GM18505 (cell line): ENCODE results near the gene EGF.

Experiments
- ATAC-seq: cut with Tn5 transposase; IDR thresholded peaks from one replicate; pipeline ENCODE4 v1.9.1; 2021; ENCODE audit not compliant: unreplicated experiment
- POLR2A ChIP-seq: IDR thresholded peaks from 4 replicates; pipeline ENCODE4 v1.6.1; 2011; ENCODE audit warnings: borderline replicate concordance; ENCODE audit not compliant: insufficient read depth, insufficient read length; ENCODE audit errors: extremely low read depth

The EGF gene

DNA sequence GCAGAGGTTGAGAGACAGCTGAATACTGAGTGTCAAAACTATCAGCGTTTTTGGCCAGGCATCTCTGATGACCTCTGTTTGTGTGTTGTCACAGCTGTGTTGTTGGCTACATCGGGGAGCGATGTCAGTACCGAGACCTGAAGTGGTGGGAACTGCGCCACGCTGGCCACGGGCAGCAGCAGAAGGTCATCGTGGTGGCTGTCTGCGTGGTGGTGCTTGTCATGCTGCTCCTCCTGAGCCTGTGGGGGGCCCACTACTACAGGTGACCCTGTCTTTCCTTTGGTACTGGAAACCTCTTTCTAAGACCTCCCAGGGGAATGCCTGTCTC, 86.9 kb downstream of the EGF start:
- TF ChIP-seq POLR2A: no peak
- ATAC-seq: no peak

DNA sequence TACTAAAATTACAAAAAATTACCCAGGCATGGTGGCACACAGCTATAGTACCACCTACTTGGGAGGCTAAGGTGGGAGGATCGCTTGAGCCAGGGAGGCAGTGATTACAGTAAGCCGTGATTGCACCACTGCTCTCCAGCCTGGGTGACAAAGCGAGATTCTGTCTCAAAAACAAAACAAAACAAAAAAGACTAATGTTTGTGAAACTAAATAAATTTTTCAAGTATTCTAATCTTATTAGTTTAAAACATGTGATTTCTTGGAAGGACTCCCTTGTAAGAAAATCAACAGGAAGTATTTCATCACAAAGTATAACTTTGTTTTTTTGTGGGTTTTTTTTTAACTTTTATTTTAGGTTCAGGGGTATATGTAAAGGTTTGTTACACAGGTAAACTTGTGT, 89.6 kb downstream of the EGF start:
- no peak for TF ChIP-seq POLR2A
- no peak for ATAC-seq

DNA sequence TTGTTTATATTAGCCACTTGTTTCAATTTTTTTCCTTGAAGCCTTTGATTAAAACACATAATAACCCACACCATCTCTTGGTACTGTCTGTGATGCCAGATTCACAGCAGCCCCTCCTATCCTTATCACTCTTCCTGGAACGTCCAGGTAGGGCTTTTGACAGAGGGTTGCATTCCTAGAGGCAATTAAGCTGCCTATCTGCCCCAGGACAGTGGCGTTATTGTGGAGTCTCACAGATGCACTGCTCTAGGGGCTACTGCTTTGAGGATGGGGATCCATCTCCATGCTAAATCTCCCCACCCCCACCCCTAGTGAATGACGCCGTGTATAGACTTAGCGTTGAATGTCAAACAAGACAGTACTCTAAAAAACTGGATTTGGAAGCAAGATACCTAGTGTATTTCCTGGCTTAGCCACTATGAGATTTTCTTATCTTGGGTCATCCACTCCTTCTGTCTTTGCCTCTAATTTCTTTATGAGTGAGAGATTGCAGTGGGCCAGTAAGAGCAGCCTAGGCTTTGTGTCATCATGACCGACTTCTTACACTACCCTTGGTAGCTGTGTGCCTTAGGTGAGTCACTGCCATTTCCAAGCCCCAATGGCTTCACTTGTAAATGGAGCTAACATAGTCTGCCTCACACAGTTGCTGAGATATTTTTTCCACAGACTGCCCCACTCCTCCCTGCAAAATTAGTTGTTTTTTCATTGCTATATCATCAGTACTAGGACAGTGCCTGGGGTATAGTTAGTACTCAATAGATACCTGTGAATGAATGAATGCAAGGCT, 90.9 kb downstream of the EGF start:
- no peak for ATAC-seq
- TF ChIP-seq POLR2A: no peak

- no peak for TF ChIP-seq POLR2A
- no peak for ATAC-seq
These were observed 91.9 kb downstream of the EGF start for GRCh38 chr4:110004556-110004955.

DNA sequence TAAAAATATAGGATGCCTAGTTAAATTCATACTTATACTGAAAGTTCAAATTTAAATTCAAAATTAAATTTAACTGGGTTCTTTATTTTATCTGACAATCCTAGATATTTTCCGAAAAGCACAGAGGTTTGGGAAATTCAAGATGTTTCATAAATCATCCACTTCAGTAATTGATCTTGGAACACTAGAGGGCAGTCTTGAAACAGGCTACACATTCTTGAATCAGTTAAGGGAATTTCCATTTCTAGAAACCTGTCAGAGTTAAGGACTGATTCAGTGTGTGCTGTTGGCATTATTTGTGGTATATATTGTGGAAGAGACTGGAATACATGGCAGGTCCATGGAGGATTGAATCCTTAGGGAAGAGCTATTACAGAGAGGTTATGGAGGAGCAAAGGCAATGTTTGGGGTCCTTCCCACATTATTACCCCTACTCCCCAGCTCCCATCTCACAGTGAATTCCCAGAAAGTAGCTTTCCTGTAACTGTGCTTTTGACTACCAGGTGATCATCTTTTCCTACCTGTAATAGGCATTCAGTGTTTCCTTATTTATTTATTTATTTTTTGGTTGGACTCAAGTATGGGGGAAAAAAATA, 92.9 kb downstream of the EGF start:
- no peak for TF ChIP-seq POLR2A
- no peak for ATAC-seq

GRCh38 chr4:110007217-110007616, 94.5 kb downstream of the EGF start:
- TF ChIP-seq POLR2A: no peak
- ATAC-seq: no peak

DNA sequence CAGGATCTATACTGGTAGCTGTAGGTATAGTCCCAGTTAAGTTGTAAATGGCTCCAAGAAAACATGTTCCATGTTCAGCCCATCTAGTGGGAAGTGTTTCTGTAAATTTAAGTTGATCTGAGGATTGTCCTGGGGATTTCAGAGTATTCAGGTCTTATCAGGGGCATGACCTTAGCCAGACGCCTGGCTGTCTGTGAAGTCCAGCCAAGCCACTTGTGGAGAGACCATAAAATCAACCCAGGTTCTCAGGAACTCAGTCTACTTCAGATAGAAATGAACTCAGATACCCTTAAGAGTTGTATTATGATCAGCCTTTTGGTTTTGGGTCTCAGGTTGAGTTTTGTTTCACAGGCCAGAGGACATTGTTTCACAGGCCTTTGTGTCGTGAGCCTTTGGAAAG, 95.9 kb downstream of the EGF start:
- TF ChIP-seq POLR2A: no peak
- ATAC-seq: no peak

DNA sequence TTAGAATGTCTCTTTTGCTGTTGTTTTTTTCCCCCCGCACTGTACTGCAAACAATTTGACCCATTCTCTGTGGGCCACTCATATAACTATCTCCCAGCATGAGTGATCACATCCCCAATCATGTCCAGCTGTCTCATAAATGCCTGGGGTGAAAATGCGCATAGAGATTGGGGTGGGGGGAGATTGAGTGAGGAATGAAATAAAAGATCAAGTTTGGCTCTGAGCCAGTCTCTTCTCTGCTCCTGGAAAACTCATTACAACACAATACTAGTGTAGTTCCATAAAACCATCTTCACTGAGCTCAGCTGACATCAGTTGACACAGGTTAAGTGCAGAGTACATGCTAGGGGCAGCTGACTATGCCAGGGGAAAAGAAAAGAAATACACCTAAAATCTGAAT, 96.9 kb downstream of the EGF start:
- no peak for TF ChIP-seq POLR2A
- ATAC-seq: no peak

DNA sequence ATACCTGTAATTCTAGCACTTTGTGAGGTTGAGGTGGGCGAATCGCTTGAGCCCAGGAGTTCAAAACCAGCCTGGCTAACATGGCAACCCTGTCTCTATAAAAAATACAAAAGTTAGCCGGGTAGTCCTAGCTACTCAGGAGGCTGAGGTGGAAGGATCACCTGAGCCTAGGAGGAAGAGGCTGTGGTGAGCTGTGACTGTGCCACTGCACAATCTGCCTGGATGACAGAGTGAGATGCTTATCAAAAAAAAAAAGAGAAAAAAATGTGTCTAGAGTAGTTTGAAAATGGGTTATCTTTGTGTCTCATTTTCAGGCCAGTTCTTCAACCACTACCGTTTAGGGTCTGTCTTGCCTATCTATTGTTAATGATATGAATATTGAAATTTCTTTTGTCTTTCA, 98.1 kb downstream of the EGF start:
- TF ChIP-seq POLR2A: no peak
- ATAC-seq: no peak

GRCh38 chr4:110012917-110013316, 100.2 kb downstream of the EGF start:
- TF ChIP-seq POLR2A: no peak
- ATAC-seq: no peak

GRCh38 chr4:110014233-110014632, 101.5 kb downstream of the EGF start:
- no peak for TF ChIP-seq POLR2A

DNA sequence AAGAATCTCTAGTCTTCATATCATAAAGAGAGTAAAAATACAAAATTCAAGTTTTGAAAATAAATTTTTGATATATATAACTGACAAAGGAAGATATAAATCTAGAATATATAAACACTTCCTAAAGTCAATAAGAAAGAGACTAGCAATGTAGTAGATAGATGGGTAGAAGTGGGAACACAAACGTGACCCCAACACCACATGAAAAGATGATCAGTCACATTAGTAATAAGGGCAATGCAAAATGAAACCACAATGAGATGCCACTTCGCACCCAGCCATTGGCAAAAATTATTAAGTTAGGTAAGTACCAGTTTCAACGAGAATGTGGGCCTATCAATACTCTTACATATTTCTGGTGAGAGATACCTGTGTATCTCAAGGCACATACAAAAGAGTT, 106.5 kb downstream of the EGF start:
- ATAC-seq: no peak
- TF ChIP-seq POLR2A: no peak

More at GRCh38 chr4:110014233-110014632, 101.5 kb downstream of the EGF start:
- ATAC-seq: no peak

GRCh38 chr4:110020139-110020538, 107.5 kb downstream of the EGF start:
- ATAC-seq: no peak

DNA sequence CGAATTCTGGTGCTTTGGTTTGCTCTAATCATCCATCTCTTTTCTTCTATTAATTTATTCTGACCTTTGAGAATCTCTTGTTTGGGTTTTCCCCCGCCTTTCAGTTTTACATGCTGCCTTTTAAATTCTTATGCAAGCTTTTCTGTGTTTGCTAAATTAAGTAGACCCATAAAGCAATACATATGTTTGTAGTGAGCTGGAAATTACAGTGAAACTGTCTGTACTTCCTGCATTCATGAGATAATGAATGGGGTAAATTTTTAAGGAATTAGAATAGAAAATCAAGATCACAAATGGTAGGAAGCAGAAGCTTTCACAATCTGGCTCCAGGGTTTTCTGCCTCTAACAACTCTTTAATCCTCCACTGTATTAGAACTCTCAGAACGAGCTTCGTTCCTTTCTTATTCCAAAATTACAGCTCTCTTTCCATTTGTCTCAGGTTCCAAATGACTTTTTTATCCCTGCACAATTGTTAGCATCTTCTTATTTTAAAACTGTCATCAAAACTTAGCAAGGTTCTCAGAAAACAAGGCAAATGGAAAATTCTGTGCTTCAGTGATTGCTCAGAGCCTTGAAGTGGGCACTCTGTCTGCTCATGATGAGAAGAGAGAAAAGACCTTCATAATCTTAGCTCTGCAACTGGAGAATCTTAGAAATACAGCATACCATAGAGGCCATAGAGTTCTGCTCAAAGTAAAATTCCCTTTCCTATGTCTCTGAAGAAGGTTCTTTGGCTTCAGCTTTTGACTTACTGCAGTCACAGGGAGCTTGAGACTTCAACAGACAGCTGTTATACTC, 108.2 kb downstream of the EGF start:
- ATAC-seq: no peak
- no peak for TF ChIP-seq POLR2A

More at GRCh38 chr4:110020139-110020538, 107.5 kb downstream of the EGF start:
- no peak for TF ChIP-seq POLR2A

DNA sequence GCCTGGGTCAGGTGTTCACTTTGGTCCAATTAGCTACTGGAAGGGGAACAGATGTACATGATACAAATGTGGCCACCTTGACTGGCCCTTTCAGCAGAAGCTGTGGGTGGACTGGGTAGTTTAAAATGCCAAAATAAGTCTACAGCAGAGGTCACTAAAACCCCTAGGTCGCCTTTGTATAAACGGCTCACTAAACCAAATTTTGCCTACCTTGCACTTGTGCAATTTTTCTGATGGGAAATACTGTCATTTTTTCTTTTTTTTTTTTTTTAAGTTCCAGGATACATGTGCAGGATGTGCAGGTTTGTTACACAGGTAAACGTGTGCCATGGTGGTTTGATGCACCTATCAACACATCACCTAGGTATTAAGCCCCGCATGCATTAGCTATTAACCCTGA, 109.8 kb downstream of the EGF start:
- TF ChIP-seq POLR2A: no peak
- ATAC-seq: no peak

DNA sequence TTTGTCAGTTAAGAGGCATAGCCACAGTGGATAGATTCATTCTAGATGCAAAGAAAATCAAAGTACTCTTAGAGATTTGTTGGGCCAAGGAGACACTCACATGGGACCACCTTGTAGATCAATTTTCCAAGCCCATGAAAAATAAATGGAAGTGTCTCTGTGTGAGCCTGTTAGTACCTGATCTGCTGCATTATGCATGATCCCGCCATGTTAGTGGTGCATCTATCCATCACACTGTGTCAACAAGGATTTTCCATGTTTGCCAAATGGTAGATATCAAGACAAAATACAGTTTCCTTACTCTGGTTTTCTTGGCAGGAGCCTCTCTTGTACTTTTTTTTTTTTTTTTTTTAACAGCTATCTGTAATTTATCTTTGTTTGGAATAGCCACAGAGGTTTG, 112.4 kb downstream of the EGF start:
- ATAC-seq: no peak
- no peak for TF ChIP-seq POLR2A
